LNCAP (cell line): ENCODE measurements around the gene PTPRG.

Experiments
- TF ChIP-seq, protein P1 (sequence below): fragments of 450-650 bp; IDR thresholded peaks from 2 replicates; pipeline ENCODE4 v1.5.1; 2017; ENCODE audit warnings: mild to moderate bottlenecking

The PTPRG gene

DNA sequence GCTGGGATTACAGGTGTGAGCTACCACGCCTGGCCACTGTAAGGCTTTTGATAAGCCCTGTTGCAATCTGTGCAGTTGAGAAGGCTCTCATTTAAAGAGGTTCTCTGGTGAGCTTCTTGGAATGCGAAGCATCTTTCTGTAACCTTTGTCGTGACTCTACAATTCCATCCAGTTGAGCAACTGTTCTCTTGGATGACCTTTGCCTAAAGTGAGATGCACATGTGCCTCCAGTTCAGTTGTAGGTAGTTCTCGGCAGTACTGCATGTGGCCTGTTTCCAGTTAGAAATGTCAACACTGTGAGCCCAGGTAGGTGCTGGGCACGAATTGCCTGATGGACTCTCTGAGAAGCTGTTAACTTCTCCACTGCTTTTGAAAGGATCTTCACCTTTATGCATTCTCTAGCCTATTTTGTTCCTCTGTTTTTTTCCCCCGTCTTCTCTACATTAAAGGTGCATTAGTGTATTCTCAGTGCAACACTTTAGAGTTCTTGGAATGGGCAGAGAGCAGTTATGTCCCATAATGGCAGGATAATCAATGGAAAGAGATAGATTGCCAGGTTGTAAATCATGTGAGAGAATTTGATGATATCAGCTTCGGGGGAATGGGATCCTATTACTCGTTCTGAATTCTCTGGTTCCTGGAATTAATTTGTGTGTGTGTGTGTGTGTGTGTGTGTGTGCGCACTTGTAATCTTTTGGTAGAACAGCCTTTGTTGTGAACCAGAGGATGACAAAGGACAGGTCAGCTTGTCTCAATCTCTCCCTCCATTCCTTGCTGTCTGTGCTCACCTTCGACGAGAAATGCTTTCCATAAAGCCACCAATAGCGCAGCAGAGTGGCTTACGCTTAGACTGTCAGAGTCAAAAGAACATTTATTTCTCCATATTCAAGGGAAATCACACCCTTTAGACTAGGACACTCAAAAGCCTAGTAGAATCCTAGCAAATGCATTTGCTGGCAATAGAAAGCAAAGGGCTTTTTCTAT lies 51.1 kb downstream of the PTPRG start:
- TF ChIP-seq, protein P1, sequence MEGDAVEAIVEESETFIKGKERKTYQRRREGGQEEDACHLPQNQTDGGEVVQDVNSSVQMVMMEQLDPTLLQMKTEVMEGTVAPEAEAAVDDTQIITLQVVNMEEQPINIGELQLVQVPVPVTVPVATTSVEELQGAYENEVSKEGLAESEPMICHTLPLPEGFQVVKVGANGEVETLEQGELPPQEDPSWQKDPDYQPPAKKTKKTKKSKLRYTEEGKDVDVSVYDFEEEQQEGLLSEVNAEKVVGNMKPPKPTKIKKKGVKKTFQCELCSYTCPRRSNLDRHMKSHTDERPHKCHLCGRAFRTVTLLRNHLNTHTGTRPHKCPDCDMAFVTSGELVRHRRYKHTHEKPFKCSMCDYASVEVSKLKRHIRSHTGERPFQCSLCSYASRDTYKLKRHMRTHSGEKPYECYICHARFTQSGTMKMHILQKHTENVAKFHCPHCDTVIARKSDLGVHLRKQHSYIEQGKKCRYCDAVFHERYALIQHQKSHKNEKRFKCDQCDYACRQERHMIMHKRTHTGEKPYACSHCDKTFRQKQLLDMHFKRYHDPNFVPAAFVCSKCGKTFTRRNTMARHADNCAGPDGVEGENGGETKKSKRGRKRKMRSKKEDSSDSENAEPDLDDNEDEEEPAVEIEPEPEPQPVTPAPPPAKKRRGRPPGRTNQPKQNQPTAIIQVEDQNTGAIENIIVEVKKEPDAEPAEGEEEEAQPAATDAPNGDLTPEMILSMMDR: no peak

DNA sequence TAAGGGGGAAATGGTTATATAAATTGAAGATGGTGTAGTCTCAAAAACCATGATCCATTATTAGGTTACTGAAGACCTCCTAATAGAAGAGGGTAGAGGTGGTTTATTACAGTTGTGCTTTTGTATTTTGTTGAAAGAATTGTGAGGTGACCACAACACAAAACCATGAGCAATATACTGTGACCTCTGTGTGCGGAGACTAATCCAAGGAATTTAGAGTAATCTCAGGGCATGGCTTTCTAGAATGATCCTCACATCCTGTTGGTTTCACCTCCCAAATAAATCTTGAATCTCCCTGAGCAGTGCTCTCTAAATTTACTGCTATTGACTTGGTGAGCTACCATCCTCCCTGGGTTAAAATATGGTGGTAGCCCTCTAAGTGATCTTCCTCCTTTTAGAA lies 52.3 kb downstream of the PTPRG start:
- TF ChIP-seq, protein P1: no peak

DNA sequence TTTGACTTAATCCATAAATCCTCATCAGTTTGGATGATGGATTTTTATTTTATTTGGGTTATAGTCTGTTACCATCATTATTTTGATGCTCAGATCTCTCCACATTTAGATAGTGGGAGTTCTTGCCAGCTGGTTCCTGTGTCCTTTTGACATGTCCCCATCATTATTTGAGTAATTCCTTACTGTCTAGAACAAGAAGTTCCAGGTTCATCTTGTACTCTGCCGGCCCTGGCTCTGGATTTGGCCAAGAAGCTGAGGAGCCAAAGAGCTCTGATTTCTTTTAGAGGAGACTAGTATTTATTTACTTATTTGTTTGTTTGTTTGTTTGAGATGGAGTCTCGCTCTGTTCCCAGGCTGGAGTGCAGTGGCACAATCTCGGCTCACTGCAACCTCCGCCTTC lies 54.3 kb downstream of the PTPRG start:
- TF ChIP-seq, protein P1: no peak

DNA sequence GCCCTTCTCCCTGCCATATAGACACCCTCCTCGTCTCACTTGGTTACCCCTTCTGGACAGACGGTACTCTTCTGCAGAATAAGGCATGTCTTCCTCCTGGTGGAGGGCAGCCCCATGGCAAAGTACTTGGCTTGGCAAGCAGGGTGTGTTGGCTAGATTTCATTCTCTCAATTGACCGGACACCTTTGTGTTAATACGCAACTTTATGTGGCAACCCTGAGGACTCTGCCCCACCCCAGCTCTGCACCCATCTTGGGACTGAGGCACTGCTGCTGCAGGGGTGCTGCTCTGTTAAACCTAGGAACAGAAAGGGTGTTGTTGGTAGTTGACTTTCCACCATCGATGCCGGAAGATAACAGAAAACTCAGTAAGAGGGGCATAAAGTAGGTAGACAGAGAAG lies 55.2 kb downstream of the PTPRG start:
- TF ChIP-seq, protein P1: no peak

DNA sequence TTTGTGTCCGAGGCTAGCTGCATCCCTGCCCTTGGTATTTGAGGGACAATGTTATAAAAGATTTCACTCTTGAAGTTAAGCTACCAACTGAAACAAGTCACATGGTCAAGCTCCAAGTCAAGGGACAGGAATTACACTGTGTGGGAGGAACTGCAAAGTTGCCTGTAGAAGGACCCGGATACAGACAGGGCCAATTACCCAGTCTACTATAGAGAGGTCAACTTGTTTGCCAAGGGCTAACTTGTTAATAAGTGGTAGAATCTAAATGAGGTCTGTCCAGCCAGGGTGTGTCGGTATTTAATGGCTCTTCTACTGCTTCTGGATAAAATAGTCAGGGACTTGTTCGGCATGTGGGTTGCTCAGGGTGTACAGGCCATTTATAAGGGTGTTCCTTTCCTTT lies 55.7 kb downstream of the PTPRG start:
- TF ChIP-seq, protein P1: no peak

DNA sequence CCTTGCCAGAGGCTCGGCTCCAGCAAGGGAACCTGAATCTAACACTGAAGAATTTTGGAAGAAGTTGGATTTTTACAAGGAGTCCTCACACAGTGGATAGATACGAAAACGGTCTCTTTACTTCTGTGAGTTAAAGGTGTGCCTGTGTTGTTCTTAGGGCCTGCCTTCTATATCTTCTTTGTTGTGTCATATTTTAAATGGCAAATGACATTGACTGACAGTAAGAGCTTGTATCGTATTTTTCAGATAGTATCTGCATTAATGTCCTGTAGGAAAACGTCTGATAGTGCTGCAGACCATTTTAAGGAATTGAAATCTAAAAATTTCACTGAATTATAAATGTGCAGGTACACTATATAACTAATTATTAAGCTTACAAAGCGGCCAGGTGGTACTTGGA lies 56.3 kb downstream of the PTPRG start:
- TF ChIP-seq, protein P1: no peak

DNA sequence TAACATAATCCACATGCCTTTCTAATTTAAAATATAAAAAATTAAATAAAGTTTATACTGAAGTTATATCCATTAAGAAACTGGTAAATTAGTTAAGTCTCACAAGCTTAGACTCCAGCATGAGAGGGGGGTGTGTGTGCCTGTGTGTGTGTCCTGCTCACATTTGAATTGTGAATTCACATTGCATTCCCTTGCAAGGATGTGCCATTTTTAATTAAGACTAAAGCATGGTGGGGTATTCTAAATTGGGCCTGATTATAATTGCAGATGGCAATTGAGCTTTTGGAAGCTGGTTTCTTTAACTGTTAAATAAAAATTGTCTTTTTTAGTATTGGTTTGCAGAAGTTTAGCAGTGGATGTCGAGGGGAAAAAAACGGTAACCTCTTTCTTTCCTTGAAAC lies 56.9 kb downstream of the PTPRG start:
- TF ChIP-seq, protein P1: no peak
